GM18520 (cell line): ENCODE data around the gene TNRC6C.
"Not testable (repeated sequence)": the region's sequence is repeated elsewhere in the genome, so short reads cannot be mapped to it uniquely, and the experiment has no call there.

ENCODE experiments used
- ATAC-seq: cut with Tn5 transposase; IDR thresholded peaks from one replicate; pipeline ENCODE4 v1.9.1; 2021; ENCODE audit not compliant: unreplicated experiment

TNRC6C gene

DNA sequence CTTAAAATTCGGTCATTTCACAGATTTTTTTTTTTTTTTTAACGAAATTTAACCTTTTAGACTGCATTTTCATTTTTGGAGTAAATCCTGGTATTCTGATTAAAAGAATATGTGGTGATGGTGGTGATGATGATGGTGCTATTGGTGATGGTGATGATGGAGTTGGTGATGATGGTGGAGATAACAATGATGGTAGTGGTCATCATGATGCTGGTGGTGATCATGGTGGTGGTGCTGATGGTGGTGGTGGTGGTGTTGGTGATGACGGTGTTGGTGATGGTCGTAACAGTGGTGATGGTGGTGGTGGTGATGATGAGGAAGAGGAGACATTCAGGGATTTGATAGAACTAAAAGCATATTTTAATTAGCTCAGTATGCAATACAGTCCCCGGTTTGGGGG lies 84.0 kb downstream of the TNRC6C start:
- no peak for ATAC-seq

- no peak for ATAC-seq
Measured at GRCh38 chr17:78043031-78043430, 84.5 kb downstream of the TNRC6C start.

- no peak for ATAC-seq
Measured at GRCh38 chr17:78044280-78044835, 85.9 kb downstream of the TNRC6C start.

GRCh38 chr17:78045316-78045715 lies 86.8 kb downstream of the TNRC6C start:
- ATAC-seq = no peak

DNA sequence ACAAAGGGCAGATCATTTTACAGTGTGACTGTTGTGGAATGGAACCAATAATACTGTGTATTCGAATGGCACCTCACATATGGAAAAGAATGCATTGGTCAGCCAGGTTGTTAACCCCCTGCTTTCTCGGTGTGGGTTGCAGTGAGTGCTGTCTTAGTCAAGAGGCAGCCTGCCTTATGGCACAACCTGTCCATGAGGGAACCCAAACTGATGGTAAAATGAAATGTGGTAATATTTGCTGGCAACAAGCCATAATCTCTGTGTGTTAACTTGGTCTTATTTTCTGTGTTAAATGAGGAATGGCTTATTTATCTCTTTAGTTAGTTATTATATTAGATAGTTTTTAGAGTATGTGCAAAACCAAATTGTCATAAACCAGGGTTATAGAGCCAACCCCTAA lies 88.4 kb downstream of the TNRC6C start:
- no peak for ATAC-seq

GRCh38 chr17:78048346-78049292 lies 90.1 kb downstream of the TNRC6C start:
- ATAC-seq = no peak

- ATAC-seq = no peak
Measured at GRCh38 chr17:78049609-78050008, 91.1 kb downstream of the TNRC6C start.

DNA sequence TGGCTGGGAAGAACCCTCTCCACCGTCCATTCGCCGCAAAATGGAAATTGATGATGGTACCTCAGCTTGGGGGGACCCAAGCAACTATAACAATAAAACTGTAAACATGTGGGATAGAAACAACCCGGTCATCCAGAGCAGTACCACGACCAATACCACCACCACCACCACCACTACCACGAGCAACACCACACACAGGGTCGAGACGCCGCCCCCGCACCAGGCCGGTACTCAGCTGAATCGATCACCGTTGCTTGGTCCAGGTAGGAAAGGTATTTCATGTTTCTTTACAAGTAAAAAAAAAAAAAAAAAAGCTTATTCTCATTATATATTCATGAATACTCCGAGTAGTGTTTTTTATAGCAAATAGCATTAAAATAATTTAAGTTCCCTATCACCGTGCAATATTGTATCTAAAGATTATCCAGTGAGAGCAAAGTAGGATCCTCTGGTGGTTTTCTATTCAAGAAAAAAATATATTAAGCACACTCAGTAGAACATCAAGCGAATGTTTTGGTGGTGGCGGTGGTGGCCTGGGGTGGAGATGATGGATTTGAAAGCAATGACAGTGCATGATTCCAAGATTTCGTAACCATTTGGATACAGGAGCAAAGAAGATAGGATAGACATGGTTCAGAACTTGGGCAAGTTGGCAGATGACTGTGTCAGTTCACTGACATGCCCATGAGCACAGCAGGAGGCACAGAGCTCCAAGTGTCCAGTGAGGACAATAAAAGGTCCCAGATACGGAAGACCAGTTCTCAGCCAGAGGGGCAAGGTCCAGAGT lies 92.9 kb downstream of the TNRC6C start:
- no peak for ATAC-seq

DNA sequence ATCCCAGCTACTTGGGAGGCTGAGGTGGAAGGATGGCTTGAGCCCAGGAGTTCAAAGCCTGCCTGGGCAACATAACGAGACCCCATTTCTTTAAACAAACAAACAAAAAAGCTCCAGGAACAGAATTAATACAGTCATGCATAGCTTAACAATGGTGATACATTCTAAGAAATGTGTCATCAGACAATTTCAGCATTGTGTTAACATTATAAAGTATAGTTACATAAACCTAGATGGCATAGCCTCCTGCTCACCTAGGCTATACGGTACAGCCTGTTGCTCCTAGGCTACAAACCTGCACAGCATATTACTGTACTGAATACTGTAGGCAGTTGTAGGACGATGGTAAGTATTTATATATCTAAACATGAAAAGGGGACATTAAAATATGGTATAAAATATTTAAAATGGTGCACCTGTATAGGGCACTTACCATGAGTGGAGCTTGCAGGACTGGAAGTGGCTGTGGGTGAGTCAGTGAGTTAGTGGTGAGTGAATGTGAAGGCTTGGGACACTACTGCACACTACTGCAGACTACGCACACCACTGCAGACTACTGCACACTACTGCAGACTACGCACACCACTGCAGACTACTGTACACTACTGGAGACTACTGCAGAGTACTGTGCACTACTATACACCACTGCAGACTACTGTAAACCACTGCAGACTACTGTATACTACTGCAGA lies 95.4 kb downstream of the TNRC6C start:
- no peak for ATAC-seq

DNA sequence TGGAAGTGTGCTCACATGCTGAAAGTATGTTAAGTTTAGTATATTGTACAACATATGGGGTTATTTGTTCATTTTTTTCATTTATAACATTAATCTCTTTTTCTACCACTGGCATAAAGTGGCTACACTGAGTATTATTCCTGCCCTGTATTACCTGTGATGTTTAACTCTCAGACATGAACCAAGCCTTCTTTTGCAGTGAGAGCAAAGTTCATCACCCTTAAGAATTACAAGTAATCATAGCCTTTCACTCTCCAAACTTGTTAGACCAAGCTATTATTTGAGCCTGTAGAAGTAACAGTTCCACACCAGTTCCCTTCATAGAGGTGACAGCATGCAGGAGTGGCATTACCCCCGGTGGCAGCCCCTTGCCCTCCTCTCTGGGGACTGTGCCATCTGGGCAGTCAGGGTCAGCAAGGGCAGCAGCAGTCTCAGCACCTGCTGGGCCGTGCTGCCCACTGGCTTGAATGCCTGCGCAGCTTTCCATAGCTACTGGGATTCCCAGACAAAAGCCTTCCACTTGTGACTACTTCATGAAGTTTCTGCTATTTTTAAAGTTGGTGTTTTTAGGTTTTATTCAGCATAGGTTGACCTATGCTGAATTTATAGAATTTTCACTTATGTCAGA lies 98.7 kb downstream of the TNRC6C start:
- no peak for ATAC-seq

GRCh38 chr17:78058001-78058400 lies 99.5 kb downstream of the TNRC6C start:
- ATAC-seq = no peak

DNA sequence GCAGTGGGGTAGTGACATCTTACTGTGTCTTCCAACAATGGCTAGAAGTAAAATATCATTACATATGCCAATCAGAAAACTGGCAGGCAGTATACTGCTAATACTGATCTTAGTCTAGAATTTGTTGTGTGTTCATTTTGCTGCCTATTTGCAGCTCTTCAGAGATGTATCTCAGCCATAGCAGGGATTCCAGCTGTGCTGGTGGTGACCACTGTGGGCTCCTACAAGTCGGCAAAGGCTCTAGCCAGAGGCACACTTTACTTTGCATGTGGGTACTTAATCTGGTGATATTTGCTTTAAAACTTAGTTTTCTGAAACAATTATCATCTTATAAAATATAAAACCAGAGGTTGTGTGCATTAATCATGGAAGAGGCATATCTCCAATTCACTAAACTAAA lies 100.1 kb downstream of the TNRC6C start:
- ATAC-seq = no peak

- ATAC-seq = no peak
Measured at GRCh38 chr17:78062596-78062995, 104.1 kb downstream of the TNRC6C start.

DNA sequence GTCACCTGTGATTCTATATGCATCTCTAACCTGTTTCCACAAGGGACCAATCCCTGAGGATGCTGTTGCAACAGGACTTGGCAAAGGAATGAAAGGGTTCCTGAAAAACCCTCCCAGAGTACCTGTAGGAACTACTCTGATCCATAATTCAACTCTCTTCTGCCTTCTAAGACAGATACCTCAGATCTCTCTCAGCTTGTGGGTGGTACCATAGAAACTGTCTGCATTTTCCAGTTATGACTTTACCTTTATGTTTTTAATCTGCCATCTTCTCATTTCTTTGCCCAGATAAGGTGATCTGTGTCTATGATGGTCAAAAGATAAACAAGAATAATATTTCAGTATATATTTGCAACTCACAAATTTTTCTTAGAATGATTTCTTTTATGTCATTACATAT lies 105.0 kb downstream of the TNRC6C start:
- ATAC-seq = no peak

DNA sequence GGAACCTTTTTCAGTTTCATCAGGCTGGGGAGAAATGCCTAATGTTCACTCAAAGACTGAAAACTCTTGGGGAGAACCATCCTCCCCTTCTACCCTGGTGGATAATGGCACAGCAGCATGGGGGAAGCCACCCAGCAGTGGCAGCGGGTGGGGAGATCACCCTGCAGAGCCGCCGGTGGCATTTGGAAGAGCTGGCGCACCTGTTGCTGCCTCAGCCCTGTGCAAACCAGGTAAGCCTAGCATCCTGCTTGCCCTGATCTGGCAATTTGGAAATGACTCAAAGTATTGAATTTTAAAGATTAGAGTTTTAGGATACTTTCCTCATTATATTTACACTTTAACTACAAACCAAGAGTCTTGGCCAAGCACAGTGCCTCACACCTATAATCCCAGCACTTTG lies 106.2 kb downstream of the TNRC6C start:
- no peak for ATAC-seq

- ATAC-seq = not testable (repeated sequence)
Measured at GRCh38 chr17:78066976-78067375, 108.5 kb downstream of the TNRC6C start.

DNA sequence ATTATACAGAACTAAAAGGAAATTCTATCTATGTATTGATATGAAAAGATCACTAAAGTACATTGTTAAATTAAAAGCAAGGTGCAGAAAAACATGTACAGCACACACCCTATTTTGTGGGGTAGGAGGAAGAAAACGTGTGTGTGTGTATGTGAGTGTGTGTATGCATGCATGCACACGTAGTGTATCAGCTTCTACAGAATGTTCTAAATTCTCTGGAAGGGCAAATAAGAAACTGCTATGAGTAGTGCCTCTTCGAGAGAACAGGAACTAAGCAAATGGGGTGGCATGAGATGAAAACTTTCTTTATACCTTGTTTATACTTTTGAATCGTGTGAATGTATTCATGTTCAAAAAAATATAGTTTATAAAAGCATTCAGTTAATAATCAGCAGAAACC lies 111.2 kb downstream of the TNRC6C start:
- no peak for ATAC-seq

GRCh38 chr17:78072961-78073360 lies 114.5 kb downstream of the TNRC6C start:
- no peak for ATAC-seq

DNA sequence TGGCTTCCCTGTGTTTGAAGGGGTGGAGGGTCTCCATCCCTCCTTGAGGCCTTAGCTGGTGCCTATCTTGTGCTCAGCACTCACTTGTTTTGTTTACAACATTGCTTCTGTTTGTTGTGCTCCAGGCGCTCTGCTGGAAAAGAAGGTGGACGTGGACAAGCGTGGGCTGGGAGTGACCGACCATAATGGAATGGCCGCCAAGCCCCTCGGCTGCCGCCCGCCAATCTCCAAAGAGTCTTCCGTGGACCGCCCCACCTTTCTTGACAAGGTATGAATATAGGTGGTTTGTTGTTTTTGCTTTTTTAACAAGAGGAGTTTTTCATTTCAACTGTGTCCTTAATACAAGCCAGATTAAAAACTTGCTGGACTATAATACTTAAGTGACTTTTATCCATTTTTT lies 116.5 kb downstream of the TNRC6C start:
- no peak for ATAC-seq

GRCh38 chr17:78075545-78075944 lies 117.0 kb downstream of the TNRC6C start:
- ATAC-seq = no peak

- ATAC-seq = no peak
Measured at GRCh38 chr17:78079253-78079652, 120.8 kb downstream of the TNRC6C start.
